Karpas-422 (cell line): ENCODE data around the gene PPM1L. TPM values are rescaled to one million over a fixed set of nuclear protein-coding genes. Genes with fewer than 3 reads are reported as not detected.

Source experiments
- DNase-seq: peaks from one replicate; pipeline ENCODE4 v3.0.0-alpha.2; 2015
- H2AFZ ChIP-seq: fragments of 200-600 bp; sonication (generic); 2 replicates; pipeline ENCODE4 v1.6.1; 2014; ENCODE audit warnings: antibody characterized with exemption, low read length, mixed read lengths
- H3K27ac ChIP-seq: fragments of 200-600 bp; sonication (generic); 2 replicates; pipeline ENCODE4 v1.5.1; 2014; ENCODE audit warnings: mild to moderate bottlenecking, low read length, moderate library complexity
- H3K27me3 ChIP-seq: fragments of 200-600 bp; sonication (generic); 2 replicates; pipeline ENCODE4 v1.6.1; 2014; ENCODE audit warnings: low read length, mixed read lengths
- H3K36me3 ChIP-seq: fragments of 200-600 bp; sonication (generic); 2 replicates; pipeline ENCODE4 v1.6.1; 2014; ENCODE audit warnings: low read length, mixed read lengths; ENCODE audit not compliant: insufficient read depth
- H3K4me1 ChIP-seq: fragments of 200-600 bp; sonication (generic); 2 replicates; pipeline ENCODE4 v1.6.1; 2014; ENCODE audit warnings: mild to moderate bottlenecking, low read length, mixed read lengths
- H3K4me2 ChIP-seq: fragments of 200-600 bp; sonication (generic); 2 replicates; pipeline ENCODE4 v1.6.1; 2014; ENCODE audit warnings: low read length, low read depth, mild to moderate bottlenecking; ENCODE audit not compliant: poor library complexity, severe bottlenecking
- H3K4me3 ChIP-seq: fragments of 200-600 bp; sonication (generic); 2 replicates; pipeline ENCODE4 v1.5.1; 2014; ENCODE audit warnings: mild to moderate bottlenecking, antibody characterized with exemption, low read length, mixed read lengths
- H3K79me2 ChIP-seq: fragments of 200-600 bp; sonication (generic); 2 replicates; pipeline ENCODE4 v1.6.1; 2014; ENCODE audit warnings: mild to moderate bottlenecking, low read length, mixed read lengths
- H3K9ac ChIP-seq: fragments of 200-600 bp; sonication (generic); 2 replicates; pipeline ENCODE4 v1.6.0; 2014; ENCODE audit warnings: low read length
- H3K9me2 ChIP-seq: fragments of 200-600 bp; sonication (generic), shearing (Covaris generic); replicated peaks from 2 replicates; pipeline ENCODE4 v1.6.0; 2014; ENCODE audit warnings: mild to moderate bottlenecking, low read length, moderate library complexity; ENCODE audit not compliant: insufficient read depth
- H3K9me3 ChIP-seq: fragments of 300-700, 200-600 bp; sonication (generic); 2 replicates; pipeline ENCODE4 v1.6.1; 2014; ENCODE audit warnings: low read length, mixed read lengths
- H4K20me1 ChIP-seq: fragments of 200-600 bp; sonication (generic); 2 replicates; pipeline ENCODE4 v1.6.1; 2014; ENCODE audit warnings: mild to moderate bottlenecking, antibody characterized with exemption, low read length, low read depth; ENCODE audit not compliant: insufficient read depth
- total RNA-seq: library from RNA; depleted of rRNA; stranded (reverse); fragments of >200 nt; shearing (Covaris generic); gene quantifications from 2 replicates; pipeline ENCODE4 v1.2.3, GENCODE V29; 2014; ENCODE audit warnings: low replicate concordance

PPM1L gene
- total RNA-seq, 1 experiment from 2014 or later: 1.8 TPM

DNA sequence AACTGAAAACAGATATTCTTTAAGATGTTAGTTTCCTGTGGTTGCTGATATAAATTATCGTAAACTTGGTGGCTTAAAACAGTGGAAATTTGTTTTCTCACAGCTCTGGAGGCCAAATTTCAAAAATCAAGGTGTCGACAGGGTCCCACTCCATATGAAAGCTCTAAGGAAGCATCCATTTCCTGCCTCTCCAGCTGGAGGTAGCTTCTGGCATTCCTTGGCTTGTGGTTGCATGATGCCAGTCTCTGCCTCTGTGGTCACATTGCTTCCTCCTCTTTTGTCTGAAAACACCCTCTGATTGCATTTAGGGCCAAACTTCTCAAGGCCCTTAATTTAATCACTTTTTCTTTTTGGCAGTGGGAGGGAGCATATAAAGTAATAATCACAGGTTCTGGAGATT is 96.8 kb downstream of the PPM1L start:
- Histone ChIP-seq H3K79me2 (no peaks in the 10 kb centered on the region), H3K9me2 (no peaks in the 10 kb centered on the region), H3K4me3 (no peak overlapping the region), H3K4me1 (no peaks in the 10 kb centered on the region), H3K27ac (no peak overlapping the region), H2AFZ (no peak overlapping the region), H3K4me2 (no peak overlapping the region), H3K36me3 (no peaks in the 10 kb centered on the region), H3K9ac (no peak overlapping the region), H4K20me1 (no peaks in the 10 kb centered on the region), H3K9me3 (no peaks in the 10 kb centered on the region), H3K27me3 (no peaks in the 10 kb centered on the region)
- DNase-seq: no peak

DNA sequence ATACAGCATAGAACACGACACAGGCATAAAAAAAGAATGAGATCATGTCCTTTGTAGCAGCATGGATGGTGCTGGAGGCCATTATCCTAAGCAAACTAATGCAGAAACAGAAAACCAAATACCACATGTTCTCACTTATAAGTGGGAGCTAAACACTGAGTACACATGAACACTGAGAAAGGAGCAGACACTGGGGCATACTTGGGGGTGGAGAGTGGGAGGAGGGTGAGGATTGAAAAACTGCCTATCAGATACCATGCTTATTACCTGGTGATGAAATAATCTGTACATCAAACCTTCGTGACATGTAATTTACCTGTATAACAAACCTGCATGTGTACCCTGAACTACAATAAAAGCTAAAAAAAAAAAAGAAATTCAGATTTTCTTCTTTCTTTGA is 100.4 kb downstream of the PPM1L start:
- Histone ChIP-seq H2AFZ (no peak overlapping the region), H4K20me1 (no peaks in the 10 kb centered on the region), H3K79me2 (no peaks in the 10 kb centered on the region), H3K36me3 (no peaks in the 10 kb centered on the region), H3K9me2 (no peaks in the 10 kb centered on the region), H3K27me3 (no peaks in the 10 kb centered on the region), H3K4me2 (no peak overlapping the region), H3K9me3 (no peaks in the 10 kb centered on the region), H3K4me1 (no peaks in the 10 kb centered on the region), H3K9ac (no peak overlapping the region), H3K27ac (no peak overlapping the region), H3K4me3 (no peak overlapping the region)
- DNase-seq: no peak

DNA sequence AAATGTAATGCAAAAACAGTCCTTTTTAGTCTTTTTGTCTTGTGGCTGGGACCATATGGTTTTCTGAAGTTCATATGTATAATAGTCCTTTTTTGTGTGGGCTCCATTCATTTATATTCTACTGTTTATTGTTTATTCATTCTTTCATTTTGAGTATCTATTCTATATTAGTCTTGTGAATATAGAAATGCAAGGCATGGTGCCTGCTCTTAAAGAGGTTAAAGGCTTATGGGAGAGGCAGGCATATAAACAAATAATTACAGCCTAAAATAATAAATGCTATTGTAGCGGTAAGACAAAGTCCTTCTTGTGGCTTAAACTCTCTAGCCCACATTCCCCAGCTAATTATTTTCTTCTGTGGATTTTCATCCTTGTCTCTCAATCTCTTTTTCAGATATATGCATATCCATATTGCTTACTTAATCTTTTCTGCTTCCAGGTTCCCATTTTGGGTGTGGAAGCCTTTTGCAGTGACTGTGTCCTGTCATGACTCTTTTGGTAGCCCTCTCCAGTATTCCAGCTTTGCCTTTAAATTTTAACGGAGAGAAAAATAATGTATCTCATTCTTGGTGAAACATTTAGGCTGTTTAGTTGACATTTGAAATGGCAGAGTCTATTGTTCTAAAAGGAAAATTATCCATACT is 101.6 kb downstream of the PPM1L start:
- Histone ChIP-seq H3K9me3 (no peaks in the 10 kb centered on the region), H3K27ac (no peak overlapping the region), H3K4me2 (no peak overlapping the region), H3K4me3 (no peak overlapping the region), H3K79me2 (no peaks in the 10 kb centered on the region), H3K9me2 (no peaks in the 10 kb centered on the region), H3K4me1 (no peaks in the 10 kb centered on the region), H3K9ac (no peak overlapping the region), H3K27me3 (no peaks in the 10 kb centered on the region), H3K36me3 (no peaks in the 10 kb centered on the region), H4K20me1 (no peaks in the 10 kb centered on the region), H2AFZ (no peak overlapping the region)
- DNase-seq: no peak

DNA sequence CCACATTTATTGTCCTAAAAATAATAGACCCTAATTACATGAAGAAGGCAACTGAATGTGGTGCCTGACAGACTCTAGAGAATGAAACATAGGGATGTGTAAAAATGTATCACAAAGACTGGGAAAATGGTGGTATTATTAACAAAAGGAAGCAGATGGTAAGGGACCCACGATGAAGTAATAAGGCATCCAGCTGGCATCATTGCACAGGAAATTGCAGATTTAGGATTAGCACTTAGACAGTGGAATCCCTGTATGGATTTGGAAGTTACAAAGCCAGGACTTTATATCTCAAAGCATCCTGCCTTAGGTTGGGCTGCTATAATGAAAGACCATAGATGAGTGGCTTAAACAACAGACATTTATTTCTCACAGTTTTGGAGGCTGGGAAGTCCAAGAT is 104.3 kb downstream of the PPM1L start:
- H3K4me2 ChIP-seq: no peak overlapping the region
- H3K4me1 ChIP-seq: no peaks in the 10 kb centered on the region

DNA sequence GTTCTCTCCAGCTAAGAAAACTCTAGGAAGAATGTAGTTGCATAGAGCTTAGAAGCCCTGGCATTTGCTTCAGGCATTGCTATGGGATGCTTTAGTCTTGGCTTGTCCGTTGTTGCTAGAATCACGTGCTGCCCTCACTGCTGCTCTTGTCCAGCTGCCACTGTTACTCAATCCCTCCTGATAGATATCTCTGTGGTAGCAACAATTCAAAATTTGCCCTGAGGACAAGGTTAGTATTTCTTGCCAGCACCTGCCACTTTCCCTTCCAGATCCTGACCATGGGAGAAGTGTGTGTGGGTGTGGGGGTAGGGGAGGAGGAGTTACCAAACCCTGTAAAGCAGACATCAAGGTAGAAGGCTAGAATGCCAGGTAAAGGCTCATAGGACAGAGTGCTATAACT is 113.8 kb downstream of the PPM1L start:
- DNase-seq: no peak
- no peaks in the 10 kb centered on the region for H3K27me3 ChIP-seq
- no peaks in the 10 kb centered on the region for H3K9me2 ChIP-seq
- H3K36me3 ChIP-seq: no peaks in the 10 kb centered on the region
- H3K9ac ChIP-seq: no peak overlapping the region
- H3K4me3 ChIP-seq: no peak overlapping the region
- H3K4me1 ChIP-seq: no peaks in the 10 kb centered on the region
- no peaks in the 10 kb centered on the region for H4K20me1 ChIP-seq
- H3K79me2 ChIP-seq: no peaks in the 10 kb centered on the region
- H3K27ac ChIP-seq: no peak overlapping the region
- H2AFZ ChIP-seq: no peak overlapping the region
- H3K4me2 ChIP-seq: no peak overlapping the region
- no peaks in the 10 kb centered on the region for H3K9me3 ChIP-seq

More for the DNA sequence above, 104.3 kb downstream of the PPM1L start:
- no peak overlapping the region for H2AFZ ChIP-seq
- H3K27me3 ChIP-seq: no peaks in the 10 kb centered on the region
- no peak for DNase-seq
- H4K20me1 ChIP-seq: no peaks in the 10 kb centered on the region
- no peaks in the 10 kb centered on the region for H3K9me2 ChIP-seq
- no peak overlapping the region for H3K4me3 ChIP-seq
- H3K9me3 ChIP-seq: no peaks in the 10 kb centered on the region
- no peak overlapping the region for H3K9ac ChIP-seq
- no peak overlapping the region for H3K27ac ChIP-seq
- no peaks in the 10 kb centered on the region for H3K79me2 ChIP-seq
- H3K36me3 ChIP-seq: no peaks in the 10 kb centered on the region

DNA sequence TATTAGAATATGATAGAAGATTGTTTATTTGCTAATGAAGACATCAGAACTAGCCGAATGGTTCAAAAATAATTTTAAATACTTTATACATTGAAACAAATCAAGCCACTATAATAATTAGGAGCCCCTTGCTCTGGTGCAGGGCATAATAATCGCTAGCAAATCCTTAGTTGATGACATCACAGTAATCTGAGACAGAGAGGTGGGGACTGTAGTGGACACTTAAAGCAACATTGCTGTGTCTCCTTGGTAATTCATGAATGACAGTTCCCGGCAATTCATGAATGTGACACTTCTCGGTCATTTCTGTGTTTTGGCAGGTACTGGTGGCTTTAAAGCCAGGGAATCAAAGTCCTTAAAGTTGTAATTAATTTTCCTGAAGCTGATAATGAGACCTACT is 114.3 kb downstream of the PPM1L start:
- Histone ChIP-seq H3K79me2 (no peaks in the 10 kb centered on the region), H3K9me2 (no peaks in the 10 kb centered on the region), H4K20me1 (no peaks in the 10 kb centered on the region), H3K36me3 (no peaks in the 10 kb centered on the region), H2AFZ (no peak overlapping the region), H3K9ac (no peak overlapping the region), H3K9me3 (no peaks in the 10 kb centered on the region), H3K4me3 (no peak overlapping the region), H3K4me1 (no peaks in the 10 kb centered on the region), H3K27me3 (no peaks in the 10 kb centered on the region), H3K4me2 (no peak overlapping the region), H3K27ac (no peak overlapping the region)
- no peak for DNase-seq

DNA sequence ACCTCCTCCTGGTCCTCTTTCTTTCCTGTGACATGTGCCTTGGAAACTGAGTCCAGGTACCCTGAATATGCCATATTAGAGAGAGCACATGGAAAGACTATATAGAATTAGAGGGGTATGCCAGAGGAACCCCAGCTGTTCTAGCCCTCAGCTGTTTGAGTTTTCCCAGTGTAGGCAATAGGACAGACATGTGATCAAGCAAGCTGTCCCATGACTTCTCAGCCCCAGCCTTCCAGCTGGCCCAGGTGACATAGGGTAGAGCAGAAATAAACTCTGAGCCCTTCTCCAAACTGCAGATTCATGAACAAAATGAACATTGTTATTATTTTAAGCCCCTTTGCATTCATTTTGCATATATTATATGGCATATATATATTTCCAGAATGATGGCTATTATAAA is 118.7 kb downstream of the PPM1L start:
- no peaks in the 10 kb centered on the region for H3K9me2 ChIP-seq
- no peaks in the 10 kb centered on the region for H4K20me1 ChIP-seq
- no peak overlapping the region for H3K9ac ChIP-seq
- DNase-seq: no peak
- H3K4me1 ChIP-seq: no peaks in the 10 kb centered on the region
- no peaks in the 10 kb centered on the region for H3K9me3 ChIP-seq
- H3K36me3 ChIP-seq: no peaks in the 10 kb centered on the region
- no peaks in the 10 kb centered on the region for H3K79me2 ChIP-seq
- no peak overlapping the region for H3K4me3 ChIP-seq
- no peak overlapping the region for H2AFZ ChIP-seq
- no peak overlapping the region for H3K27ac ChIP-seq
- no peaks in the 10 kb centered on the region for H3K27me3 ChIP-seq
- H3K4me2 ChIP-seq: no peak overlapping the region

DNA sequence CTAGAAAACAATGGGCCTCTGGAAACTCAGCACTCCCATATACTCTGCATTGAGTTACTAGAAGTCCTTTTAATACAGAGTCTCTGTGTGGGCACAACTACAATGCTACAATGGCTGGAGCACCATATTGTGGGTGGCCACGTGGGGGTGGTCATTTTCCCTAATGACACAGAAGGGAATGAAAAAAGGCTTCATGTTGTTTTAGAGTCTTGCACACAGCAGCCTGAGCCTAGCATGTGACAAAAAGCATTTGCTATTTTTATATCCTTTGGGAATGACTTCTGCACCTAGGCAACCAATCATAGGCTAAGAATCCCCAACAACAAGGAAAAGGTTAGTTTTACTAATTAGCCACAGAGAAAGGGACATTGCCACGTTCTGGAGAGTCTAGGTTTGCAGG is 120.6 kb downstream of the PPM1L start:
- H3K4me1 ChIP-seq: no peaks in the 10 kb centered on the region
- no peaks in the 10 kb centered on the region for H4K20me1 ChIP-seq
- no peaks in the 10 kb centered on the region for H3K27me3 ChIP-seq
- no peak for DNase-seq
- no peak overlapping the region for H3K4me2 ChIP-seq
- H3K9me2 ChIP-seq: no peaks in the 10 kb centered on the region
- no peak overlapping the region for H3K9ac ChIP-seq
- no peaks in the 10 kb centered on the region for H3K9me3 ChIP-seq
- no peak overlapping the region for H3K27ac ChIP-seq
- H2AFZ ChIP-seq: no peak overlapping the region
- H3K36me3 ChIP-seq: no peaks in the 10 kb centered on the region
- no peak overlapping the region for H3K4me3 ChIP-seq
- H3K79me2 ChIP-seq: no peaks in the 10 kb centered on the region

DNA sequence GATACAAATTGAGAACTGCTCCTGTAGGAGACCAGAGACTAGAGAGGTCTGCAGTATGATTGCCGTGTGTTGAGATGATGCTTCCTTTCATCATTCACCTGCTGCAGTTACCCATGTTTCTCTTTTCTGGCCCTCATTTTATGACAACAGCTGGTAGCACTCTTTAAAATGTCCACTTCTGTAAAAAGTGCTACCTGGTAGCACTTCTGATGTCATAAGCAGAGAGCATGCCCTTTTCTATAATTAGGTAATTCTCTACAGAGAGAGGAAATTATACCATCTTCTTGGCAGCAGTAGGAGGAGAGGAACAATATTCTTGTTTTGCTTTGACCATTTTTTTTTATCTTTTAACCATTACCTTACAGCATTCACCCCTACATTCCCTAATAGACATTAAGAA is 123.8 kb downstream of the PPM1L start:
- Histone ChIP-seq H2AFZ (no peak overlapping the region), H3K4me3 (no peak overlapping the region), H3K79me2 (no peaks in the 10 kb centered on the region), H3K4me2 (no peak overlapping the region), H3K9me3 (no peaks in the 10 kb centered on the region), H3K9ac (no peak overlapping the region), H3K36me3 (no peaks in the 10 kb centered on the region), H3K4me1 (no peaks in the 10 kb centered on the region), H3K27ac (no peak overlapping the region), H3K27me3 (no peaks in the 10 kb centered on the region), H3K9me2 (no peaks in the 10 kb centered on the region), H4K20me1 (no peaks in the 10 kb centered on the region)
- DNase-seq: no peak
